Hepatocyte (in vitro differentiated cells): ENCODE results near the gene RPS6KA1.

ENCODE experiments used
- CTCF ChIP-seq: fragments of 200-600 bp; sonication (generic); IDR thresholded peaks from 2 replicates; pipeline ENCODE4 v1.5.1; 2016; ENCODE audit warnings: antibody characterized with exemption, mild to moderate bottlenecking; ENCODE audit not compliant: poor library complexity
- EZH2 ChIP-seq: fragments of 200-600 bp; sonication (generic); IDR thresholded peaks from 2 replicates; pipeline ENCODE4 v1.6.1; 2016; ENCODE audit warnings: antibody characterized with exemption, mild to moderate bottlenecking, borderline replicate concordance
- EZH2phosphoT487 ChIP-seq: fragments of 200-600 bp; sonication (generic); IDR thresholded peaks from one replicate; pipeline ENCODE4 v1.6.1; 2018; ENCODE audit warnings: antibody characterized with exemption, mild to moderate bottlenecking, low read depth, moderate library complexity; ENCODE audit not compliant: unreplicated experiment, severe bottlenecking

GRCh38 chr1:26493938-26494337, 35.6 kb upstream of the RPS6KA1 start:
- no peak for TF ChIP-seq CTCF
- no peak for TF ChIP-seq EZH2
- TF ChIP-seq EZH2phosphoT487: no peak
